Ishikawa (cell line): Measurements from ENCODE around the gene EOMES.
A peak's percentile ranks its signal among the peaks of the same experiment; 100 is the strongest.

Experiments used
- CEBPB ChIP-seq: IDR thresholded peaks from 2 replicates; pipeline ENCODE4 v1.6.1; 2012
- CREB1 ChIP-seq: IDR thresholded peaks from 2 replicates; pipeline ENCODE4 v1.6.1; 2012; ENCODE audit warnings: low read depth
- EGR1 ChIP-seq: IDR thresholded peaks from 2 replicates; pipeline ENCODE4 v1.6.1; 2012
- EP300 ChIP-seq: IDR thresholded peaks from 2 replicates; pipeline ENCODE4 v1.6.1; 2012; ENCODE audit warnings: borderline replicate concordance
- FOXM1 ChIP-seq: IDR thresholded peaks from 2 replicates; pipeline ENCODE4 v1.6.1; 2012; ENCODE audit warnings: low read depth, borderline replicate concordance
- NFIC ChIP-seq: IDR thresholded peaks from 2 replicates; pipeline ENCODE4 v1.6.1; 2012
- RAD21 ChIP-seq: IDR thresholded peaks from 2 replicates; pipeline ENCODE4 v1.6.1; 2012; ENCODE audit warnings: low read depth
- REST ChIP-seq: IDR thresholded peaks from 2 replicates; pipeline ENCODE4 v1.6.1; 2012; ENCODE audit warnings: low read depth, mild to moderate bottlenecking
- TAF1 ChIP-seq: IDR thresholded peaks from 2 replicates; pipeline ENCODE4 v1.6.1; 2012; ENCODE audit warnings: low read depth, mild to moderate bottlenecking
- TCF12 ChIP-seq: IDR thresholded peaks from 2 replicates; pipeline ENCODE4 v1.6.1; 2012; ENCODE audit warnings: low read depth
- TEAD4 ChIP-seq: IDR thresholded peaks from 2 replicates; pipeline ENCODE4 v1.6.1; 2012
- USF1 ChIP-seq: IDR thresholded peaks from 2 replicates; pipeline ENCODE4 v1.6.1; 2012
- YY1 ChIP-seq: IDR thresholded peaks from 2 replicates; pipeline ENCODE4 v1.6.1; 2012; ENCODE audit warnings: low read depth
- ZBTB7A ChIP-seq: IDR thresholded peaks from 2 replicates; pipeline ENCODE4 v1.6.1; 2012; ENCODE audit warnings: low read depth
- TF ChIP-seq, protein P1 (sequence below): IDR thresholded peaks from 2 replicates; pipeline ENCODE4 v1.6.1; 2012

Gene EOMES

DNA sequence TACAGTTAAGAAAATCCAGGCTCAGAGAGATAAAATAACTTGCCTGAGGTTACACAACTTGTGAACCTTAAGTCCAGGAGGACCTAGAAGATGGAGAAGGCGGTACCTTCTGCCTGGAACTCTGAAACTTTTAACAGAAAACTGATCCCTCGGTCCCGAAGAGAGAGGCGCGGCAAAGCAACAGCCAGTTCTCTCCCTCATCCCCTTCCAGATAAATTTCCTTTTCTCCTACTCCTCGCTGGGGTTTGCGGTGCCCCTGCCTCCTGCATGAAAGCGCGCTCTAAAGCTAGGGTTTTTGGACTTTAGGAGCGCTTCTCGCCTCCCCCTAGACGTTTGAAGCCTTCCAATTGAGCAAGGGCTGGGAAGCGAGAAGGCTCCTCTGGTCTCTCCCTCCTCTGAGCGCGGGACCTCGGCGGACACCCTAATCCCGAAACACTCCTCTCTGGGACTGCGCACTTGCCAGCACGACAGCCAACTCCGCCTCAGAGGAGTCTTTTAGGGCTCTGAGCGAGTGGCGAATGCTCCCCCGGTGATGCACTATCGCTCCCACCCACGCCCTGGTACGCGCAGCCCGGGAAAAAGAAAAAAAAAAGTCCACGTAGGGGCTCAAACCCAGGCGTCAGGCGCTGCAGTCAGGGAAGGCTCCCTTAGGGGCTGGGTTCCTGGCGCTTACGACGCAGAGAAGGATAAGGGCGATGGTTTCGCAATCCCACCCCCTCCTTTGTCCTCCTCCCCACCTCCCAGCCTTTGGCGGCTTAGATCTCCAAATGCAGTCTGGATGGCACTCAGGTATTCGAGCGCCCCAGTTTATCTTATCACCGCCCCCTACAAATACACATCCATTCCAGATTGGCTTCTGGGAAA lies 7.9 kb upstream of the EOMES start:
- TF ChIP-seq EP300: no peak
- no peak for TF ChIP-seq REST
- TF ChIP-seq EGR1: no peak
- no peak for TF ChIP-seq NFIC
- no peak for TF ChIP-seq TAF1
- no peak for TF ChIP-seq USF1
- TF ChIP-seq CEBPB: no peak
- TF ChIP-seq TEAD4: no peak
- TF ChIP-seq RAD21: no peak
- TF ChIP-seq TCF12: no peak
- TF ChIP-seq, protein P1, sequence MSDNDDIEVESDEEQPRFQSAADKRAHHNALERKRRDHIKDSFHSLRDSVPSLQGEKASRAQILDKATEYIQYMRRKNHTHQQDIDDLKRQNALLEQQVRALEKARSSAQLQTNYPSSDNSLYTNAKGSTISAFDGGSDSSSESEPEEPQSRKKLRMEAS: no peak
- TF ChIP-seq ZBTB7A: no peak
- TF ChIP-seq YY1: no peak

DNA sequence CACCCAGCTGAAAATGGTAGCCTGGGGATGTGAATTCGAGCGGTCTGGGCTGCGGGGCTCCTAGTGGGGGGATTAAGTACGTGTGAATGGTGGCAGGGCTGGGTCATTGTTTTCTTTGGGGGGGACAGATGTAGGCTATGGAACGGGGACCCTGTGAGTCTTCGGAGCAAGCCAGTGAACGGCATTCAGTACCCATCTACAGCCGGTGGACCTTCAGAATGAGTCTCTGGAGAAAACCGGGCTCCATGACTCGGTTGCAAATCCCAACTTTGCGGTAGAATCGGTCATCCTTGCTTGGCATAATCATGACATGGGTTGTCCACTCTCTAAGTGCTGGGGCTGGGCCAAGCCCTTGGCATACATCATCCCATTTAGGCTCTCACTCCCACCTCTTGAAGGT lies 7.2 kb upstream of the EOMES start:
- no peak for TF ChIP-seq FOXM1
- TF ChIP-seq TAF1: no peak
- no peak for TF ChIP-seq TCF12
- no peak for TF ChIP-seq YY1
- TF ChIP-seq CREB1: no peak
- no peak for TF ChIP-seq EP300
- no peak for TF ChIP-seq CEBPB
- TF ChIP-seq RAD21: no peak
- no peak for TF ChIP-seq NFIC

- TF ChIP-seq TCF12 (0 out of 2 replicates have a peak, but pooled peaks have one; percentile 29), CREB1 (no peak), REST (no peak), RAD21 (peak; percentile 5; the same call in 1 of the 2 replicates), YY1 (peak; percentile 57)
These were observed 6.3 kb upstream of the EOMES start for GRCh38 chr3:27728195-27729087.

- TF ChIP-seq CREB1 (no peak), TAF1 (no peak), NFIC (no peak), YY1 (no peak), TEAD4 (no peak), USF1 (no peak), EGR1 (no peak)
- TF ChIP-seq, protein P1: no peak
These were observed 4.1 kb upstream of the EOMES start for GRCh38 chr3:27726240-27726639.

- TF ChIP-seq, protein P1: no peak
- no peak for TF ChIP-seq NFIC
- TF ChIP-seq ZBTB7A: no peak
- TF ChIP-seq CREB1: no peak
- TF ChIP-seq CEBPB: no peak
- TF ChIP-seq TAF1: no peak
- no peak for TF ChIP-seq EP300
- no peak for TF ChIP-seq RAD21
These were observed 2.5 kb upstream of the EOMES start for GRCh38 chr3:27724459-27725197.
